ENCODE results near the gene SNX25.
"Not testable (repeated sequence)": the region's sequence is repeated elsewhere in the genome, so short reads cannot be mapped to it uniquely, and the experiment has no call there.

SNX25 gene

DNA sequence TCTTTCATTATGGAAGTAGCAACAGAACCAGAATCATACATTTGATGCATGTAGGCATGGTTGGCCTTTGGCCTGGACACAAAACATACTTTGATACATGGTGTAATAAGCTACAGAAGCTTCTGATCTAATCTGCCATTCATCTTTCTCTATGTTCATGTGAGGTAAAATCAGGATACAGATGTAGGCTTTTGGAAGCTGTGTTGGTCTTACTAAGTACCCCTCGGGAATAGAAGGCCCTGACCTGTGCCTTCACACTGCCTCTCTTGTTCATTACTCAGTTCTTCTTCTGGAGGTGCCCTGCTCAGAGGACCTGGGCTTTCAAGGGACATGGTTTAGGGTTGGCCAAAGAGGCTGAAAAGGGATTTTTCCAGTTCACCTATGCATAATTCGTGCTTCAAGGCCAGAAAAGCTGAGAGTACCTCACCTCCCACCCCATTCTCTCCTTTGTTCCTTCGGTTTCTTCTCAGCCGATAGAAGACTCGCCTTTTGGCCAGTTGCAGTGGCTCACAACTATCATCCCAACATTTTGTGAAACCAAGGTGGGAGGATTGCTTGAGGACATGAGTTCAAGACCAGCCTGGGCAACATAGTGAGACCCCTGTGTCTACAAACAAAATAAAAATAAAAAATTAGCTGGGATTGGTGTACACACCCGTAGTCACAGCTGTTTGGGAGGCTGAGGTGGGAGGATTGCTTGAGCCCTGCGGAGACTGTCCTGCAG is 25.9 kb downstream of the SNX25 start:
- no peak for DNase-seq

DNA sequence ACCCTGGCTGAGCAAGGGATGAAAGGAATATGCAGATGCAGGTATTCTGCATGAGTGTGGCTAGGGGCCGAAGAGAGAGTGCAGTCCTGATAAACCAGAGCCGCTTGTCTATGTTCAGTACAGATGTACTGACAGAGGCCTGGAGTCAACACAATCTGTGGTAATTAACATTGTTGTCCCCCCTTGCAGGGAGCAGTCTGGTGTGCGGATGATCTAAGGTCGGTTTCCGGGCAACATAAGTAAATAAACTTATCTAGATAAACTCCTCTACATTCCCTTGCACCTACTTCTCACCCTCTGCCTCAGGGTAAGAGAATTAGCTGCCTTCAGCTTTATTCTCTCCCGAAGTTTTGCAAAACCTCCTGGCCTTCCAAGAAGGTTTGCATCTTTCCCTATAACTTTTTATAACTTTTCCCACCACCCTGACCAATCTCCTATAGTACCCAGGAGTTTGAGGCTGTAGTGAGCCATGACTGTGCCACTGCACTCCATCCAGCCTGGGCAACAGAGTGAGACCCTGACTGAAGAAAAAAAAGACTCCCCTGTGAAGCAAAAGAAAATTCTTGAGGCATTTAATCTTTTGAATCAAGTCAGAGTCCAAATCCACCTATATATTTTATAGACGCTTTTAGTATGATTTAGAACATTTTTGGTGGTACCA is 26.6 kb downstream of the SNX25 start:
- peak; percentile 7 for DNase-seq

DNA sequence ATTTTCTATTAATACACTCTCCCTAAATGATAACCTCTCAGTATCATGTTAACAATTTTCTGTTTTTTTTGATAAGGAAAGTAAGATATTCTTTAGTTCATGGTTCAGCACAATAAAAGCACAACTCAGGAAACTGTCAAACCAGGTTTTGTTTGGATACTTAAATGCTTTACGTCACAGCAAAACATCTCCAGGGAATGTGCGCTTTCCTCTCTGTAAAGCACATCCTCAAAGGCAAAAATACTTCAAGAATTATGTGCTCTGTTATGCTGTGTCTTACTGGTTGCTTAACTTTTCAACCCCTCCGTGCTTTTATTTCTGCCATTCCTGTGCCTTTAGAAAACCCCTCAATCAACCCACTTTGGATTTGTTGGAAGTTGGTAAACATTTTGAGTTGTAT is 27.8 kb downstream of the SNX25 start:
- DNase-seq: no peak

DNA sequence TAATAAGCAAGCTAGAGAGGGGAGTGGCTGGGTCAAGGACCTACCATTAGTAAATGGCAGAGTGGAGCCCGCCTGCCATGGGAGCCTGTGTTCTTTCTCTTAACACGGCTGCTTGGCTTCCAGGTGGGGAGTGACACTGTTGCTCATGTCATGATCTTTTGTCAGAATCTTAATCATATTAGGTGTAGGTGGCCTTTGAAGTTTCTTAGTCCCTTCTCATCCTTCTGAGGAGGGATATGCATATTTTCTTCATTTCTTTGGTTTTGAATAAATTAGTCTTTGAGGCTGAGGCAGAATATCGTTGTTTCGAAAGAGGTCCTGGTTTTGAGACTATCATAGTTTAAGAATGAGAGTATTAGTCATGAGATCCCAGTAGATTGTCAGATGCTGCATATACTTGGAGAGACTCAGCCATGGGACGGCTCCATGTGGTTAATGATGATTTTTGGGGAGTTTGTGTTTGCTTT is 28.9 kb downstream of the SNX25 start:
- no peak for DNase-seq

DNA sequence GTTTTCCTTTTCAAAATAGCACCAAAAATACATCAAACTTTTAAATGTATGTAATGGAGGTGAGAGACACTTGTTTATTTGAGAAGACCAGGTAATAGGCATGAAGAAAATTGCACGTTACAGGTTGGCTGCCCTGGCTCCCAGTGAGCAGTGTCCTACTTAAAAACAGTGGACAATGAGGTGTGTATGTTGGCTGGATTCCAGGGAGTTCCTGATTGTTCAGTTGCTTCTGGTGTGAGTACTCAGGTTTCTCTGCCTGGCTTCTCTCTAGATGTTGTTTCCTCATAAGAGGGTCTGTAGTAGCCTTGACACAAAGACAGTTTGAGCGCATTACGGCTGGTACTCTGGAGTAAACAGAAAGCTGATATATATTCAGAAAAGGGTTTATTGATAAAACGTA is 29.4 kb downstream of the SNX25 start:
- no peak for DNase-seq

DNA sequence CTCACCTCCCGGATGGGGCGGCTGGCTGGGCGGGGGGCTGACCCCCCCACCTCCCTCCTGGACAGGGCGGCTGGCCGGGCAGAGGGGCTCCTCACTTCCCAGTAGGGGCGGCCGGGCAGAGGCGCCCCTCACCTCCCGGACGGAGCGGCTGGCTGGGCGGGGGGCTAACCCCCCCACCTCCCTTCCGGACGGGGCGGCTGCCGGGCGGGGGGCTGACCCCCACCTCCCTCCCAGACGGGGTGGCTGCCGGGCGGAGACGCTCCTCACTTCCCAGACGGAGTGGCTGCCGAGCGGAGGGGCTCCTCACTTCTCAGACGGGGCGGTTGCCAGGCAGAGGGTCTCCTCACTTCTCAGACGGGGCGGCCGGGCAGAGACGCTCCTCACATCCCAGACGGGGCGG is 31.1 kb downstream of the SNX25 start:
- not testable (repeated sequence) for DNase-seq

DNA sequence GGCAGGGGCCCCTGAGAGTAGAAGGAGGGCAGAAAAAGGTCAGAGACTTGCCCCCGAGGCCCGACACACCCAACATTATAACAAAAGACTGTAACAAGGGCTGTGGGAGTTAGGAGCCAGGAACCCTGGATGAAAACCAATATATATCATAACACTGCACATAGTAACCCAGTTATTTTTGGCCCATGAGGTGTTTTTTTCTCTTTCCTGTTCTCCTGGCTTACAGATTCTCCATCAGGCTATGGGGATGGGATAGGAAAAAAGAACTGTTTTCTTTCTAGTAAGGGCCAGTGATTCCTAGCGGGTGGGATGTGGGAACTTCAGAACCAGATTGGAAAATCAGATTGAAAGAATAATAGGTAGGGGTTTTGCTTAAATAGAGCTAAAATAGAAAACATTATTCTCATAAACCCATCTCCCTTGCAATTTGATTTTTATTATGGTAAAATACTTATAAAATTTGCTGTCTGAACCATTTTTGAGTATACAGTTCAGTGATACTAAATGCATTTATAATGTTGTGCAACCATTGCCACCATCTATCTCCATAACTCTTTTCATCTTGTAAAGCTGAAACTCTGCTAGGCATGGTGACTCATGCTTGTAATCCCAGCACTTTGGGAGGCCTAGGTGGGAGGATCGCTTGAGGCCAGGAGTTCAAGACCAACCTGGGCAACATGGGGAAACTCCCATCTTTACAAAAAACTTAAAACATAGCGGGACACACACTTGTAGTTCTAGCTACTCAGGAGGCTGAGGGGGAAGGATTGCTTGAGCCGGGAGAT is 33.5 kb downstream of the SNX25 start:
- DNase-seq: no peak

DNA sequence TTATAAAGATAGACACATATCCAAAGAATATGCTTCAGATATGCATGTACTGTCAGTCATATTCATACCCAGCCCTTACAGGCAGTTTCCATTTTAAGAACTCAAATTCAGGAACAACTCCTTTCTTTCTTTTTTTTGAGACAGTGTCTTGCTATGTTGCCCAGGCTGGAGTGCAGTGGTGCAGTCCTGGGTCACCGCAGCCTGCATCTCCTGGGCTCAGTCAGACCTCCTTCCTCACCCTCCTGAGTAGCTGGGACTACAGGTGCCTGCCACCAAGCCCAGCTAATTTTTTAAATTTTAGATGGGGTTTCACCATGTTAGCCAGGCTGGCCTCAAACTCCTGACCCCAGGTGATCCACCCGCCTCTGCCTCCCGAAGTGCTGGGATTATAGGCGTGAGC is 34.5 kb downstream of the SNX25 start:
- DNase-seq: no peak

DNA sequence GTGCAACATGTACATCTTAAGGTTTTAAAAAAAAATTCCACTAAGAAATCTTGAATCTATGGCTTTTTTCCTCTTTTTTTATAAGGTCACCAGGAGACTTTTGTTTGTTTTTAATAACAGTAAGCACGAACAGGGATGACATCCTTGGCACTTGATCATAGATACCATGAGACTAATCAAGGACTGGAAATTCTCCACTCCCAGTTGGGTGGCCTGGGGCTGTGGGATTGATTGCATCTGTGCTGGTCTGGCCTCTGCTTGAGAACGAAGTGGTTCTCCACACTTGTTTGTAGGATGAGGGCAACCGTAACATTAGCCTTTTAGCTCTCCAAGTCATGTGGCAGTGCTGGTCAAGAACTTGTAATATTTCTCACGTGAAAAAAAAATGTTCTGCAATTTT is 35.4 kb downstream of the SNX25 start:
- no peak for DNase-seq

DNA sequence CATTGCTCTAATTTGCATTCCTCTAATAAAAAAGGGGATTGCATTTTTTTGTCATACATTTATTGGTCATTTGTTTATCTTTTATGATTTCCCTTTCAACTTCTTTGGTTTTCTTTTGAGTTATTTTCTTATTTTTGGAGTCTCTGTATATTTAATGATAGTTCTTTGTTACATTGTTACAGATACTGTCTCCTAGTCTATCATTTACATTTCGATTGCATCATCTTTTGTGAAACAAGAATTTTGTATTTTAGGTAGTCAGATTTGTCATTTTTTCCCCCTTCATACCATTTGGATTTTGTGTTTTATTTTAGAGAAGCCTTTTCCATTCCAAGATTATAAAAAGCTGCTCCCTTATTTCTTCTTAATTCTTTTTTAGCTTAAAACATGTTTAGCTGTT is 37.1 kb downstream of the SNX25 start:
- no peak for DNase-seq

DNA sequence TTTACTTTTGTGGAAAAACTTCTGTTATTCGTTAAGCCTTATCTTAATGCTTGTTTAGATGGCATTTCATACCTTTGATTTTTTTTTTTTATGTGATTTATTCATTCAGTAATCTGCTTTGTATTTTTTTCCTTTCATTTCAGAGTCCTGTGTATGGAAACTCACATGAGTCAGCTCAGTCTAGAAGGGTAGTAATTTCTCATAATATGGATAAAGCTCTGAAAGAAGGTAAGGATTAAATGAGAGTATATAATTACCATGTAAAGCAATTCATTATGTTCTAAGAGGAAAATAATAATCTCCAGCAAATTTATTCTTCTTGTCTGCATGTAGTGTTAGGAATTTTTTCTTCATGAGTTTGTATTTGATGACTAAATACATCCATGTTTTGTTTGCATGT is 37.8 kb downstream of the SNX25 start:
- DNase-seq: no peak

DNA sequence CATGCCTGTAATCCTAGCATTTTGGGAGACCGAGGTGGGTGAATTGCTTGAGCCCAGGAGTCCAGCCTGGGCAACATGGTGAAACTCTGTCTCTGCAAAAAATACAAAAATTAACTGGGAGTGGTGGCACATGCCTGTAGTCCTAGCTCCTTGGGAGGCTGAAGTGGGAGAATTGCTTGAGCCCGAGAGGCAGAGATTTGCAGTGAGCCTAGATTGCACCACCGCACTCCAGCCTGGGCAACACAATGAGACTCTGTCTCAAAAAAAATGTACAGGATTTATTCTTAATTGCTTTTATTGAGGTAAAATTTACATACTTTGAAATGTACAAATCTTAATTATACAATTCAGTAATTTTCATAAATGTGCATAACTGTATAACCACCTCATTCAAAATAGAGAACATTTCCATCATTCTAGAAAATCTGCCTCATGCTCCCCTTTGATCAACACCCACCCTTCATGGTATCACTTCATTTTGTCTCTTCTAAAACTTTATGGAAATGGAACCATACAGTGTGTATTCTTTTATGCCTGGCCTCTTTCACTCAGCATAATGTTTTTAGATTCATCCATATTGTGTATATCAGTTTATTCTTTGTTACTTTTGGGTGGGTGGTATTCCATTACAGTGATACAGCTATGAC is 39.1 kb downstream of the SNX25 start:
- no peak for DNase-seq

DNA sequence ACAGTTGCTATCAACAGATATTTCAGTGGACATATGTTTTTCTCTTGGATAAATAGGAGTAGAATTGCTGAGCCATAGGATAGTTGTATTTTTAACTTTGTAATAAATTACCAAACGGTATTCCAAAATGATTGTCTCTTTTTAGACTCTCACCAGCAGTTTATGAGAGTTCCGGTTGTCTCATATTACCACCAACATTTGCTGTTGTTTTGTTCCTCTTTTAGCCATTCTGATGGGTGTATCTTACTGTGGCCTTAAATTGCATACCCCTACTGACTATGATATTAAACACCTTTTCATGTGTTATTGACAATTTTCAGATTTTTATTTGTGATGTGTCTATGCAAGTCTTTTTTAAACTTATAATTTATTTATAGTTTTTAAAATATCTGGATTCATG is 39.7 kb downstream of the SNX25 start:
- DNase-seq: no peak

DNA sequence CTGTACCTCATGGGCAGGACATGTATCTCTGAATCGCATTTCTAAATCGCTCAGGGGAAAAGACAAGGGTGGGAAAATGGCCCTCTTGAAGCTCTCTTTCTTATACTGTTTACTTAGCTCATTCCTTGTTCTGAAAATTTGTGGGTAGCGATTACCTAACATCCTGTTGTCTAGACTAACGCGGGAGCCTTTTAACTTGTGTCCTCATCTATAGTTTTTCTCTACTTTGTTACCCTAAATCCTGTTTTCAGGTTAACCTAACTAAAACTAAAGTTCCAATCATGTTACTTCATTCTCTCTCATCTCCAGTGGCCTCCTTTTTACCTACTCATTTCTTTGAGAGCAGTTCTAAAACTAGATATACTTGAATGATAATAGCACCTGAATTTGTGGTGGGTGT is 45.0 kb downstream of the SNX25 start:
- peak; percentile 69 for DNase-seq

DNA sequence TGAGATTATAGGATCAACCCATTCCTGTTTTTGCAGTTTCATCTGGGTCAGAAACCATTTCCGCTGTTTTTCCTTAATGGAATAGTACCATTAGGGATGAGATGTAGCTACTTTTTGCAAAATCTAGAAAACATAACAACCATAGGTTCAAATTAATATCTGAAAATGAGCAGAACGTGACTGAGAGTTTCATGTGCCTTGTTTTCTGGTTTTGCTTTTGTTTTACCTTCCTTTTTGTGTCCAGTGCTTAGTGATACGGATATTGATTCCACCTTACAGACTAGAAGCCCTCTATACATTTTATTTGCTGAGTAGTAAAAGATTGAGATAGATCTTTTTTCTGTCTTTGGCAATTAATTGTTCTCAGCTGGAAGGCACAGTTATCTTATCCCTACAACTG is 46.5 kb downstream of the SNX25 start:
- no peak for DNase-seq

DNA sequence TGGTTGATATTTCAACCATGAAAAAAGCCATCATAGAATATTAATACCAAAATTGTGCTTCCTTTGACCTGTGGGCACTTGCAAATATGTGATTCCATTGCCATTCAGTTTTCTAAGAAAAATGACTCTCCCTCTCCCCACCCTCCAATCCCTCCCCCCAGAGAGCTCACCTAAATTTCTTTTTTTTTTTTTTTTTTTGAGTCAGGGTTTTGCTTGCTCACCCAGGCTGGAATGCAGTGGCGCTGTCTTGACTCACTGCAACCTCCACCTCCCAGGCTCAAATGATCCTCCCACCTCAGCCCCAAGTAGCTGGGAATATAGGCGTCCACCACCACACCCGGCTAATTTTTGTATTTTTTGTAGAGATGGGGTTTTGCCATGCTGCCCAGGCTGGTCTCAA is 47.0 kb downstream of the SNX25 start:
- DNase-seq: no peak

DNA sequence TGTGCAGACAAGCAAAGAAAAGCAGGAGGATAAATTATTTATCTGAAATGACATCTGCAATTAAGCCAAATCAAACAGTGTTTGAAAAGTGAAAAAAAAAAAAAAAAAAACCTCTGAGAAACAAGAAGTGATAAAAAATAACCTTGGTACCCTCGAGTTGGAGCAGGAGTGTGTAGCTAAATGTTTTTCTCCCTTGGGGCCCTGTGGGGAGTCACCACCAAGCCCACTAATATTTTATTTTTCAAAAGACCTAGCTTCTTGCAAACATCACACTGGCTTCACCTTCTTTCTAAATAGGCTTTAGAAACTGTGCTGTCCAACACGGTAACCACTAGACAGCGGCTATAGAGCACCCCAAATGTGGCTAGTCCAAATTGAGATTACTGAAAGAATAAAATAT is 47.7 kb downstream of the SNX25 start:
- DNase-seq: no peak

DNA sequence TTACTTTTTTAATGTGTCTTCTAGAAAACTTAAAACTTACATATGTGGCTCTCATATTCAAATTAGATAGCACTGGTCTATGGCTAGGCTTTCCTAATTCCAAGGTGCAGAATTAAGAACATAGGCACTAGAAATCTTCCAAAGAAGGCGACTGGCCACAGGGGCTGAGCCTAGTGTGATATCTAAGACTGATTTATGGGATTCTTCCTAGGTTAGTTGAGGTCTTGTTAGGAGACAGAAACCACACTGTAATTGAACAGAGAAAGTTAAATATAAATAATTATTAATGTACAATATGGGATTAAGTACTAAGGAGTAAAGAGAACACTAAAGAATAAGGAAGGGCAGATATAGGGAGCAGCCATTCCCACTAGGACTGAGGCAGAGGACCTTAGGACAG is 48.3 kb downstream of the SNX25 start:
- DNase-seq: no peak

DNA sequence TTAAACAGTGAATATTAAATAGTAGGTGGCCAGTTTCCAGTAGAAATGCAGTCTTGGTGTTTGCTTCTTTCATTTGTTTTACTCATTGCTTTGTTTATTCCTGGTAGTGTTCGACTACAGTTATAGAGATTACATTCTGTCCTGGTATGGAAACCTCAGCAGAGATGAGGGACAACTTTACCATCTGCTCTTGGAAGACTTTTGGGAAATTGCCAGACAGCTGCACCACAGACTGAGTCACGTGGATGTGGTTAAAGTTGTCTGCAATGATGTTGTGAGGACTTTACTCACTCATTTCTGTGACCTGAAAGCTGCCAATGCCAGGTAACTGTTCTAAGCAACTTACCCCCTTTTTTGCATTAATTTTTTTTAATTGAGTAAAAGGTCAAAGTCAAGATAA is 49.3 kb downstream of the SNX25 start:
- DNase-seq: peak; percentile 9

DNA sequence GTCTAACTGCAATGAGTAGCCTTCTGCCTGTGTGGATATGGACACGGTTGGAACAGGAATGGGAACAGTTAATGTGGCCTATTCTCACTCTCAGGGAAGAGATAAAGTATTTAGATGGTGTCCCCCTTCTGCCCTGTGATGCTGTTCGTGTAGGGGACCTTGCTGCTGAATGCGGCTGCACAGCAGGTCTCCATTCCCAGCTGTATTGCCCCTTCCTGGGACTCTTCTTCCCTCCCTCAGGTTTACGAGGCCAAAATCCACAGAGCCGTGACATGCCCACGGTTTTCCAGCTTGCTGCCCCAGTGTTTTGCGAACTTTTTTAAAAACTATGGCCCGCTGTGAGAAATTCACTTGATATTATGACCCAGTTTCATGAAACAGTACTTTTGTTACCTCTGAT is 50.3 kb downstream of the SNX25 start:
- no peak for DNase-seq

DNA sequence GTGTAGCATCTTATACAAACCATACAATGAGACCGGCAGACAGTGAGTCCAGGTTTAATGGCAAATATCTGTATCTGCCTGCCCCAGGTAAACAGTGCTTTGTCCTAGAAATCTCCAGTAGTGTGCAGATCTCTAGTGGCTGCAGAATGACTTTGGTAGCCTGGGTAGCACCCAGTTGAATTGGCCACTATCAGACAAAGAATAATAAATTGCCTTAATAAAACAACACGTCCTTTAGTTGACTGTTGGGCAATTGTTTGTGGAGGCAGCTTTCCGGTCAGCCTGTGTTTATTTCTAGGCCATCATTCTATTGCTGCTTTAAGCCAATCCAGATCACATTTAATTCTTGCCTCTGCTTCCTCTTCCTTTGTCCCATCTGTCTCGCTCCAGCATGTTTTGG is 52.5 kb downstream of the SNX25 start:
- DNase-seq: no peak

DNA sequence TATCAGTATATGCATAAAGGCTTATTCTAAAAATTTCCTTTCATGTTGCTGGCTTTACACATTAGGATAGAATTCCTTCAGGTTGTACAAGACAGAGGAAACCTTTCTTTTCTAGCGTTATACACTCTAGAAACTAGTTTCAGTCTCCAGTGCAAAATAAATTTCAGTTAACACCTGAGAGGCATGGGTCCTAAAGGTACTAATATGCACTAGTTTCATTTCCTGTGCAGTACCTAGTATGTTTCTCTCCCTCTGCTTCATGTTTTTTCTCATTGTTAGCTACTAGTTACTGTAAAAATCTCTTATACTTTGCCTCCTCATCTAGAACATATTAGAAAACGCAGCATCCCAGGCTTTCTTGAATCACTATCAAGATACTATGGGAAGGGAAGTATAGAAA is 54.0 kb downstream of the SNX25 start:
- no peak for DNase-seq

DNA sequence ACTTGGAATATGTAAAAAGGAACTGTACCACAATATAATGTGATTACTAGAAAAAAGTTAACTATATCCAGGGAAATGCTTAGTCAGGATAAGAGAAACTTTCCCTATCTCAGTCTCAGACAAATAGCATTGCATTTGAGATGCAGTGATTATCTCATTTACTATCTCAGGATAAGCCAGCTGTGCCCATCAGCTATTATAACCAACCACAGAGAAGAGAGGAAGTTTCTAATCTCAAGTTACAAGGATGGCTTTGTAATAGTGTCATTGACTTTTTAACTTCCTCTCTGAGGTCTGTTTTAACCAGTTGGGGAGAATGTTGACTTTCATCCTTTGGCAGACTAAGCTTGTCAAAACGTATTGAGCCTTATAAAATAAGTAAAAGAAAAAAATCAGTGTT is 56.5 kb downstream of the SNX25 start:
- DNase-seq: peak; percentile 16

DNA sequence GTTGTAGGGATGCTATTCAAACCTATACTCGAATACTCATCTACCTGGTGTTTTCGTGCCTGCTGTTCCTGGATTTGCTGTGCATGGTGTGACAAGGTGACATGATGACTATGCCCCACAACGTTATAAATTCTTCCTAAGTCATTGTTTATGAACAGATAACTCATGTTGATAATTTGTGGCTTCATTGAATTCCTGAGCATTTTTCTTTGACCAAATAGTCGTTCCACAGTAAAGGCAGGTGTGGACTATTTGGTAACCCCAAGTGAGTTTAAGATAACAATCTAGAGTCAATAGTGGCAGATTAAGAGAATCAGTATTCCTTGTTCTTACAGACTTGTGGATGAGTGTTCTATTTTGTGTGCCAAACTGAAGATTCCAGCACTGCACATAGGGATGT is 59.9 kb downstream of the SNX25 start:
- DNase-seq: no peak

Measured in central memory CD4-positive, alpha-beta T cell (primary cell).